ENCODE data around the gene FGGY.

GRCh38 chr1:59765011-59765730 is 468.3 kb downstream of the FGGY start:
- TF ChIP-seq CTCF (IDR thresholded peaks at IDR 0.05): no peak
- TF ChIP-seq EZH2 (IDR thresholded peaks at IDR 0.05; ENCODE audit: borderline replicate concordance, insufficient read depth, low read depth, low read length, poor library complexity, severe bottlenecking): no peak
